Effector CD4-positive, alpha-beta T cell (primary cell): ENCODE data around the gene SPEF1.
A peak's percentile ranks its signal among the peaks of the same experiment; 100 is the strongest.
"Not testable (repeated sequence)": the region's sequence is repeated elsewhere in the genome, so short reads cannot be mapped to it uniquely, and the experiment has no call there.

ENCODE experiments used
- DNase-seq: peaks from one replicate; pipeline ENCODE4 v3.0.0-alpha.2; 2020

The SPEF1 gene

GRCh38 chr20:3808544-3808943 is 27.3 kb upstream of the SPEF1 start:
- DNase-seq, result no peak

GRCh38 chr20:3804781-3805180 is 23.5 kb upstream of the SPEF1 start:
- no peak for DNase-seq

- DNase-seq, result no peak
Measured at GRCh38 chr20:3804254-3804751, 23.1 kb upstream of the SPEF1 start.

GRCh38 chr20:3803854-3804253 is 22.6 kb upstream of the SPEF1 start:
- no peak for DNase-seq

- DNase-seq, result no peak
Measured at GRCh38 chr20:3803289-3803688, 22.0 kb upstream of the SPEF1 start.

- DNase-seq, result no peak
Measured at GRCh38 chr20:3802524-3803239, 21.4 kb upstream of the SPEF1 start.

- DNase-seq, result no peak
Measured at GRCh38 chr20:3801846-3802245, 20.6 kb upstream of the SPEF1 start.

- DNase-seq, result no peak
Measured at GRCh38 chr20:3801299-3801698, 20.1 kb upstream of the SPEF1 start.

- no peak for DNase-seq
Measured at GRCh38 chr20:3800878-3801260, 19.6 kb upstream of the SPEF1 start.

GRCh38 chr20:3800256-3800877 is 19.1 kb upstream of the SPEF1 start:
- DNase-seq, result no peak

- DNase-seq, result no peak
Measured at GRCh38 chr20:3798908-3799248, 17.6 kb upstream of the SPEF1 start.

GRCh38 chr20:3798373-3798768 is 17.1 kb upstream of the SPEF1 start:
- DNase-seq, result no peak

- no peak for DNase-seq
Measured at GRCh38 chr20:3797592-3798372, 16.5 kb upstream of the SPEF1 start.

GRCh38 chr20:3797226-3797545 is 15.9 kb upstream of the SPEF1 start:
- no peak for DNase-seq

- DNase-seq, result no peak
Measured at GRCh38 chr20:3796477-3797225, 15.4 kb upstream of the SPEF1 start.

- peak; percentile 88 for DNase-seq
Measured at GRCh38 chr20:3795511-3796468, 14.5 kb upstream of the SPEF1 start, which contains the start of gene CDC25B. Gene CDC25B (plus strand): TSS chr20:3796310. CDS start chr20:3796532, 222 bp downstream.

- no peak for DNase-seq
Measured at GRCh38 chr20:3794701-3795420, 13.6 kb upstream of the SPEF1 start.

- DNase-seq, result not testable (repeated sequence)
Measured at GRCh38 chr20:3794168-3794567, 12.9 kb upstream of the SPEF1 start.

GRCh38 chr20:3789201-3789600 is 8.0 kb upstream of the SPEF1 start:
- not testable (repeated sequence) for DNase-seq

- no peak for DNase-seq
Measured at GRCh38 chr20:3788685-3789155, 7.5 kb upstream of the SPEF1 start.
